HG03439 (cell line): ENCODE measurements around the gene NECAB2.
"Not testable (repeated sequence)": the region's sequence is repeated elsewhere in the genome, so short reads cannot be mapped to it uniquely, and the experiment has no call there.

Source experiments
- ATAC-seq: cut with Tn5 transposase; IDR thresholded peaks from one replicate; pipeline ENCODE4 v1.9.1; 2021; ENCODE audit warnings: mild to moderate bottlenecking, moderate library complexity; ENCODE audit not compliant: unreplicated experiment

NECAB2 gene

DNA sequence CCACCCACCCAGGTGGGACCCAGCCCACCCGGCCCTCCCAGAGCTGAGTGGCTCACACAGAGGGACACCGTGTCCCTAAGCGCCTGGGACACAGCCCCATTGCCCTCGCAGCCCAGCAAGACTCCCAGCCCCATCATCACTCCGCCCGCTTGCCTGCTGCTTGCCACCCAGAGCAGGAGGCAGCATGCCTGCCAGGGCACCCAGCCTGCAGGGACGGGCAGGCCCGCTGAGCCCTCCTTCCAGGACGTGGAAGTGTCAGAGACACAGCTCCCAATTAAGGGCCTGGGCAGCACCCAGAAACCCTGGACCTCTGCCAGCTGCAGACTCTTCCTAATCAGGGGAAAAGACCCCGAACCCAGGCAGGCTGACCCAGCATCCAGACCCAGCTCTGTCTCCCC lies 32.2 kb upstream of the NECAB2 start:
- ATAC-seq: no peak

DNA sequence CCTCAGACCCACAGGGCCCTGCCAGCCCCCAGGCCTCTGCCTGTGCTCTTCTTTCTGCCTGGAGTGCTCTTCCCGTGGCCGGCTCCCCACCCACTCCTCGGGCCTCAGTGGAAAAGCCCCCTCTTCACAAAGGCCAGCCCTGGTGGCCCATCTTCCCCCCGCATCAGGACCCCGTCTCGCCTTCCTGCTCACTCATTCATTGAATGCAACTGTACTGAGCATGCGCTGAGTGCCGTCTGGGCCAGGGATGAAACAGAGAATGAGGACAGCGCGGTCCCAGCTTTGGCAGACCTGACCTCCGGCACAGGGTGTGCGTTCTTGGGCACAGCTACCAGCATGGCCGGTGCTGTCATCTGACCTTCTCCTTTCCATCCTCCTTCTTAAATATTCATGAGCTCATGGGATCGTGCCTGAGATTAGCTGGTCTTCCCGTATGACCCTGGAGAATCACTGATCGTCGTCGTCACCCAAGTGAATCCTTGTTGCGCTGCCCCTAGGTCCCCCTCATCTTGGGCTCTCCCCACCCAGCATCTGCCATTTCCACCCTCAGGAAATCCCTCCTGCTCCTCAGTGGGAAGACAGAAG lies 31.4 kb upstream of the NECAB2 start:
- ATAC-seq: no peak

DNA sequence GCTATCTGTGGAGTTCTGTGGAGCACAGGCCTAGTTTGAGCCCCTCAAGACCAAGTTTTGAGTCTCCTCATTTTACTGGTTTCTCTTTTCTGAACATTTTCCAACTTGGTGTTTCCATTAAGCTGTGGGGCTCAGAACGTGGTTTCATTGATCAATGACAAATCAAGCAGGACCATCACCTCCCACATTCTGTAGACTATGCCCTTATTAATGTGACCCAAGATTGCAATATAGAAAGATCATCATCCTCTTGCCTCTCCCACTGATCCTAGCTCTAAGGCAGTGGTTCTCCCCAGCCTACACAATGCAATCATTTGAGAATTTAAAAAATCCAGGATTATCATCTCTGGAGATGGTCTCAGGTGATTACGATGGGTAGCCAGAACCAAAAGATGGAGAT lies 30.8 kb upstream of the NECAB2 start:
- no peak for ATAC-seq

DNA sequence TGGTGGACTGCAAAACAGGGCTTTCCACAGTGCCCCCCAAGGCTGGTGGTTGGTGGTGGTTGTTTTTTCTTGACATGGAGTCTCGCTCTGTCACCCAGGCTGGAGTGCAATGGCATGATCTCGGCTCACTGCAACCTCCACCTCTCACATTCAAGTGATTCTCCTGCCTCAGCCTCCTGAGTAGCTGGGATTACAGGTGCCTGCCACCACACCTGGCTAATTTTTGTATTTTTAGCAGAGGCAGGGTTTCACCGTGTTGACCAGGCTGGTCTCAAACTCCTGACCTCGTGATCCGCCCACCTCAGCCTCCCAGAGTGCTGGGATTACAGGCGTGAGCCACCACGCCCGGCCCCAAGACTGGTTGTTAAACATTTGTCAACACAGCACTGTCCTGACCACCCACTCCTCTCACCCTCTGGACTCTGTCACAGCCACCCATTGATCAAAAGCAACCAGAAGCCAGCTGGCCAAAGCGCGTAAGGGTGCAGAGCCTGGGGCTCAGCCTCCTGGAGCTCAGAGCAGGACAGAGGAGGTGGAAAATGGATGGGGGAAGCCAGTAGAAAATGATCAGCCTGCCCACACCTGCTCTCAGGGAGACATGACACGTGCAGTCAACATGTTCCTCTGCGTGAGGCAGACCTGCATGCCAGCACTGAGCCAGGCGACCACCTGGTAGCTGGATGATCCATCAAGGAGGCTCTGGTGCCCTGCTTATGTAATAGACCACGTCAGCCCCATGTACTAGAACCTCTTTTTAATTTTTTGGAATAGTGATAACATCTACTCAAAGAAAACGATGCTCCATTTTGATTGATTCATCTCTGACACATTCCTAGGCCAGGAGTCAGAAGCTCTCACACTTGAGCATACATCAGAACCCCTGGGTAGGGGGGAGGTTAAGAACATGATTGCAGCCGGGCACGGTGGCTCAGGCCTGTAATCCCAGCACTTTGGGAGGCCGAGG lies 29.8 kb upstream of the NECAB2 start:
- no peak for ATAC-seq

DNA sequence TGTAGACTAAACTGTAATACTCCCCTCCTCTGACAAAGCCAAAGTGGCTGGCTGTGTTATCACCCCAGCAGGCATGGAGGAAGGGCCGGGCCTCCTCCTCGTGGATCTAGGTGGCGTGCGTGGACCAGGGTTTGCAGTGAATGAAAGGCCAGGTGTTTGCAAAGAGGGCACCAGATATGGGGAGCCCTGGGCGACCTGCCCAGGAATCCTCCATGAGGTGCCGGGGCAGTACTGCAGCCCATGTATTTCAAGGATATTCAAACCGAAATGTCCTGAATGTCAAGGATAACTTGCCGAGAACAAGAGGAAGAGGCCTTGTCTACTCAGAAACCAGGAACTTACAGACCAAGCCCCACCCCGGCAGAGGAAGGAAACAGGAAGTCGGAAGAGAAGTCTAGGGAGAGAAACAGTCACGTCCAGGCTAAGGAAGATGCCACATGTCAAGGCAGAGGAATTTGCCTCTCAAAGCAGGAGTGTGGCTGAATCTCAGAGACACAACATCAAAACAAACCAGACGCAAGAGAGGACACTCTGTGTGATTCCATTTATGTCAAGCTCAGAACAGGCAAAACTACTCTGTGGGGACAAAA lies 28.7 kb upstream of the NECAB2 start:
- ATAC-seq: no peak

DNA sequence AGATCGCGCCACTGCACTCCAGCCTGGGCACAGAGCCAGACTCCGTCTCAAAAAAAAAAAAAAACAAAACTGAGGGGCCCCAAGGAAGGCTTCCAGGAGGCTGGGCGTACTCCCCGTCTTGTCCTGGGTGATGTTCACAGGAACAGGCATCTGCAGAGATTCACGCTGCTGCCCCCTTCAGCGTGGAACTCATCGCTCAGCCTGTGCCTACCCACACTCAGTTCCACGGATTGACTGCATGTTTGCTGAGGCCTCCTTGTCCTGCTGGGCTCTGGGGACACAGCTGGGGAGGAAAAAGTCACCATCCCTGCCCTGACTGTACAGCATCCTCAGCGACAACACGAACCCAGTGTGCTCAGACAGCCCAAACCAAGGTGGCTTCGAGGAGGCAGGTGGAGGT lies 27.9 kb upstream of the NECAB2 start:
- no peak for ATAC-seq

DNA sequence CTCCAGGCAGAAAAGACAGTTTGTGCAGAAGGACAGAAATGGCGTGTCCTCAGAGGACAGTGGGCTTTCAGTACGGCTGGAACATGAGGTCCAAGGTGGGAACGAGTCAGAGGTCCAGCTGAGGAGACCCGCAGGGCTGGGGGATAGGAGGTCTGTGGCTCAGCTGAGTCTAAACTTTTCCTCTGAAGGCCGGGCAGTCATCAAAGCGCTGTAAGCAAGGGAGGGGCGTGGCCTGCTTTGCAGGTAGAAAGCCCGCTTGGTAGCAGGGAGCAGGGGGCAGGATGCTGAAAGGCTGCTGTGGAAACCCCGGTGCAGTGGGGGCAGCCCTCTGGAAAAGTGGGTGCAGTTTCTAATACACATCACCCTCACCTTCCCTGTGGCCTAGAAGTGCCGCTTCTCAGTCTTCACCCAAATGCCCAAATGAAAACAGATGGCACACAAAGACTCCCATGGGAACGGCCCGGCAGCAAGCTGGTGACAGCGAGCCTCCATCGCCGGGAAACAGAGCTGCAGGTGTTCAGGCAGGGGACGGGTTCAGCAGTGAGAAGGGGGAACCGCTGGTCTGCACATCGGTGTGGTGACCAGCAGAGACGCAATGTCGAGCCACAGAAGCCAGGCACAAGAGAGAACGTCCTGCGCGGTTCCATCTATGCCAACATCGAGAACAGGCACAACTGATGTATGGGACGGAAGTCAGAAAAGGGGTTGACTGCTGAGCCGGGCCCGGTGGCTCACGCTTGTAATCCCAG lies 27.2 kb upstream of the NECAB2 start:
- ATAC-seq: no peak

DNA sequence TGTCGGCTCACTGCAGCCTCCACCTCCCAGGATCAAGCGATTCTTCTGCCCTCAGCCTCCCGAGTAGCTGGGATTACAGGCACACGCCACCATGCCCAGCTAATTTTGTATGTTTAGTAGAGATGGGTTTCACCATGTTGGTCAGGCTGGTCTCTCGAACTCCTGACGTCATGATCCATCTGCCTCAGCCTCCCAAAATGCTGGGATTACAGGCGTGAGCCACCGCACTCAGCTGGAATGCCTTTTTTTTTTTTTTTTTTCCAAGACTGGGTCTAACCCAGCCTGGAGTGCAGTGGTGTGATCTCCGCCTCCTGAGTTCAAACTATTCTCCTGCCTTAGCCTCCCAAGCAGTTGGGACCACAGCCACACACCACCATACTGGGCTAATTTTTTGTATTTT lies 26.5 kb upstream of the NECAB2 start:
- ATAC-seq: not testable (repeated sequence)

DNA sequence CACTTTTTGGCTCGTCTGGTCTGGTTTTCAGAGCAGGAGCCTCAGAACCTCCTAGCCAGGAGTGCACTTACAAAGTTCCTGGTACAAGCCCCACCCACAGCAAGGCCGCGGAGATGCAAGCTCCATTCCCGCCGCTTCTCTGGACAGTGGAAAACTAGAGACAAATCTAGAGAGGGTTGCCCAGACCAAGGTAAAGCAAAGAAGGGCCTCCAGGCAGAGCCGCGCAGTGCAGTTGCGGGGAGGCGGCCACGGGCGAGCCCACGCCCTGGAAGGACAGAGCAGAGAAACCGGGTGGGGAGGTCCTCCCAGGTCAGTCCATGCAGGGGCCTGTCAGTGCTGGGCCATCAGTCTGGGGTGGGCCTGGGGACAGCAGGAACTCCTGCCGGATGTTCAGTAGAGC lies 26.0 kb upstream of the NECAB2 start:
- ATAC-seq: no peak

DNA sequence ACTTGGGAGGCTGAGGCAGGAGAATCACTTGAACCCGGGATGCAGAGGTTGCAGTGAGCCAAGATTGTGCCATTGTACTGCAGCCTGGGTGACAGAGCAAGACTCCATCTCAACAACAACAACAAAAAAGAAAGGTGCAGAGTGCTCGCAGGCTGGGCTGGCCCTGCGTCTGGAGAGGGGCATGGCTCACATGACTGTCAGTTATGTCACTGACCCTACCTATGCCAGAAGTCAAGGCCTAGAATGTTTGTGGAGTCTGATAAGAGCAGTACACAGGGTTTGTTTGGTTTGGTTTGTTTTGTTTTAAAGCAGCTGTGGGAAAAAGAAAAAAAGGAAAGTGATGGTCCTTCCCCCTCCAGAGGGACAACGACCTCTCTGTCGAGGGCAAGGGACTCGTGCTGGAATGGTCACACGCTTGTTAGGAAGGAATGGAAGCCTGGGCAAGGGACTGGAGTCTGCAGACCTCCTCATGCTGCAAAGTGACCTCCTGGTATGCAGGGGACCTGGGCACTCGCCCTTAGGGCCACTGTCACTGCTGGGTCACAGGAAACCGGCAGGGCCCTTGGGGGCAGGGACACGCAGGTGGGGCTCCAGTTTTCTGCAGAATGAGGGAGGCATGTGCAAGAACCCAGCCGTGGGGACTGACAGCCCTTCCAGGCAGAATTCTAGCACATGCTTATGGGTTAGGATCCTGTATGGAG lies 25.1 kb upstream of the NECAB2 start:
- no peak for ATAC-seq

DNA sequence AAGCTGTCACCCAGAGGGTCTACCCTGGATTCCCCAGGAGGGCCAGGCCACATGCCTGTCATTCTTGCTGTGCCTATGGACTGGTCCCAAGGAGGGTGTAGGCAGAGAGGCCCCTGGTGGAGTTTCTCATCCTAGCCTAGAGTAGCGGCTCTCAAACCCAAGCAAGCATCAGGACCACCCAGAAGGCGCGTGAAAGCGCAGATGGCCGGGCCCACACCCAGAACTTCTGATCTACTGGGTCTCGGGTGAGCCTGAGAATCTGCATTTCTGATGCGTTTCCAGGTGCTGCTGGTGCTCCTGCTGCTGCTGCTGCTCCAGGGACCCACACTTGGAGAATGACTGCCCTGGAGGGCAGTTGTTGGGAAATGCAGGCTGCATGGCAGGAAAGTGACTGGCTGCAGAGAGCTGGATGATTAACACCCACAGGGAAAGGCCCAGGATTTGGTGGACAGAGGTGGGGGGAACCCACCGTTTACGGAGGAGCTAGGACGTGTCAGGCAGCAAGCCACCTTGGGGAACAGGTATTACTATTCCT lies 24.5 kb upstream of the NECAB2 start:
- no peak for ATAC-seq

DNA sequence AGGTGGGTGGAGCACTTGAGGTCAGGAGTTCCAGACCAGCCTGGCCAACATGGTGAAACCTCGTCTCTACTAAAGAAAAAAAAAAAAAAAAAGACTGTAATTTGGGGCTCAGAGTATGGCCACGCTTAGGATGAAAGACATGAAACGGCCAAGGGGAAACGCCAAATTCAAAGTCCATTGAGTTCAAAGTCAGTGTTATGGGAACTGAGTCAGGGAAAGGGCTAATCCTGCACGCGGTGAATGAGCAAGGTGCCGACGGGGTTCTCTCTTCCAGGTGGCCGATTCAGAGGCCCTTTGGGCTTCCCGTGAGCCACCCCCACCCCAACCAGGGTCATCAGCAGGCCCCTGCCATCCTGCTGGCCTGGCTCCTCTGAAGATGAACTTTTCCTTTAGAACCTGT lies 22.5 kb upstream of the NECAB2 start:
- no peak for ATAC-seq

DNA sequence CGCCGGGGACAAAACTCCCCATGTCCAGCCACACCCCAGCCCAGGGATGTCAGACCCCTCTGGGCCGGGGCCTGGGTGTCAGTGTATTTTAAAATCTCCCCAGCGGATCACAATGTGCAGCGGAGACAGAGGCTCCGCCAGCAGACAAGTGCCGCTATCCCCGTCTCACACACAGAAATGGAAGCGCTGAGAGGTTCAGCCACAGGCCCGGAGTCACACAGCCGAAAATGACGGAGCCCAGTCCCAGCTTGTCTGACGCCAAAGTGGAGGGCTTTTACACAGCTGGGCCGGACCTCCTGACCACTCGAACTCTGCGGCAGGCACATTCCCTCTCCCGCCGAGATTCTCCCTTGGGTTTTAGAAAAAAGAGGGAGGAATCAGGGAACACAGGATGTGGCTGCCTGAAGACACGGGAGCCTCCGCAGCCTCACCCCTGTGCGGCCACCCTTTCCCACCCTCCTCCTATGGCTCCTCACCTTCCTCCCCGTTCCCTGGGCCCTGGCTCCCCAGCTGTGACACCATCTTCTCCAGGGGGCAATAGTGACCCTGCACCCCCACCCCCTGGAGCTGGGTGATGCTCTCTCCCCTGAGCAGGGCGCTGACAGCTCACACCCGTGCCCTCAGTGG lies 21.8 kb upstream of the NECAB2 start:
- ATAC-seq: no peak

DNA sequence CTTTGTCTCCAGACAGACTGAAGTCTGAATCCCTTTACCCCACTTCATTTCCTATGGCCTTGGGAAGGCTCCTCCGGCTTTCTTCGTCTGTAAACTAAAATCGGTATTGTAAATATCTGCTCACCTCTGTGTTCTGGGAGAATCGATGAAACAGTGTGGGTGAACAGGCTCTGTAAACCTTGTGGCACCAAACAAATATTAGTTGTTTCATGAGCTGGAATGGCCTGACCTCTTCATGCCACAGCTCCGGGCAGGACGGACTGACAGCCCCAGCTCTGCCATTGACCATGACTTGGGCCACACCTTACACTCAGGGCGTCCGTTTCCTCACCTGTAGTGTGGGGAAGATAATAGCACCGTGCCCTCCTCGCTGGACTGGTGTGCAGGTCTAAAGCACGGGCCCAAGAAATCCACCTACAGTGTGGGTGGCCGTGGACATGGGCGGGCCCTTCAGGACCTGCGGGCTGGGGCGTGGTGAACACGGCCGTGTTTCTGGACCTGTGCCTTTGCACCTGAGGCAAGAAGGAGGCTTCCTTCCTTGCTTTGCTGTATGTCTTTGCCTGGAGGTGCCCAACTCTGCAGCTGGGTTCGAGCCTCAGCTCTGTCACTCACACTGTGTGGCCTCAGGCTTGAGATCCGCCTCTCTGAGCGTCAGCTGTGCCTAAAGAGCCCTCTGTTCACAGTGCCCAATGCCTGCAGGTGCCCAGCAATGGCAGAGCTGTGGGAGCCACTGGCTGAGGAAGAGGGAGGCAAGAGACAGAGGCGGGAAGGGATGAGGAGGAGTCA lies 21.1 kb upstream of the NECAB2 start:
- no peak for ATAC-seq

DNA sequence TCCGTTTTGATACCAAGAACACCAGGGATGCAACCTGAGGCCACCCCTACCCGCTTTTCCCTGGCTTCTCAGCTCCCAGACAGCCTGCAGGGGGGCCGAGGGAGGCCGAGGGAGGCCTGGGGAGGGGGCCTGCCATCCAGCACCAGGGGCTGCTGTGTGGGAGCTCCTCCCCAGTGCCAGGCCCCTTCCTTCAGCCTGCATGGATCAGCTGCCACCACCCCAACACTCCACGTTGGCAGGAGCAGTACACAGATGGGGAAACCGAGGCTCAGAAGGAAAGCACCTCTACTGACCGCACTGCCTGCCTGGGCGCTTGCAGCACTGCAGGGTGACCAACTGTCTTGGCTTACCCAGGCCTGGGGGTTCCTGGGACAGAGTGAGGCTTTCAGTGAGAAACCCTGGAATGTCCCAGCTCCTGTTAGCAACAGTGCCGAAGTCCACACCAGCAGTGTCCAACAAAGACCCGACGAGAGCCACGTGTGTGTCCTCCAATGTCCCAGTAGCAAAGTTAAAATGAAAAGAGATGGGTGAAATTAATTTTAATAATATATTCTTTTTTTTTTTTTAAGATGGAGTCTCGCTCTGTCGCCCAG lies 20.3 kb upstream of the NECAB2 start:
- ATAC-seq: no peak

DNA sequence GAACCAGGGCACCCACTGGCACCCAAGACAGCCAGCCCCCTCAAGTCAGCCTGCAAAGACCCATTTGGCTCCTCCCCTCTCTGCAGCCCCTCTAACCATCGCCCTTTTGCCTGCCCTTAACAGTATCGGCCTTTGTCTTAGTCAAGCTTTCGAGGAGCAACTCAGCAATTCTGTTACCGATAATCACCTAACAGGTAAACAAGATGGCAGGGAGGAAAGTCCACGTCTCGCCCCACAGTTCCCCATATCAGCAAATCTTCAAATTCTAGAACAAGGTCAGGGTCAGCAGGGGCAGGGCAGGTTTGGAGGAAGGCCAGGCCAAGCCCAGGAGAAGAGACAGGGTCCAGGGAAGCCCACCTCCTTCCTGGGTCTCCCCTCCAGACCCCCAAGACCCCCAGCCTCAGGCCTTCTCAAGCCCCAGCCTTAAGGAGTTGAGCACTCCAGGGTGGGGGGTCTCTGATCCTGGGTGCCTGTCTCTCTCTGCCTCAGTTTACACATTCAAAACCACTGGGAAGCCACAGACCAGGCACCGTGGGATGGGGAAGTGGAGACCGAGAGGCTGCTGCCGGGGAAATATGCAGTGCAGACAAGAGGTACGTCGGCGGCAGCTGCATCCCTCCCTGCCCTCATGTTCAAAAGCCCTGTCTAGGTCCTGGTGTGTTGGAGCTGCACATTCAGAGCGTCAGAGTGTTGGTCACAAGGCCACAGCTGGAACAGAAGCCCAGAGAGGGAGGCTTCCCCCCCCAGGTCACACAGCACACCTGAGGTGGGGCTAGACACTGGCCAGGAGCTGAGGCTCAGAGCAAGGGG lies 18.9 kb upstream of the NECAB2 start:
- no peak for ATAC-seq

DNA sequence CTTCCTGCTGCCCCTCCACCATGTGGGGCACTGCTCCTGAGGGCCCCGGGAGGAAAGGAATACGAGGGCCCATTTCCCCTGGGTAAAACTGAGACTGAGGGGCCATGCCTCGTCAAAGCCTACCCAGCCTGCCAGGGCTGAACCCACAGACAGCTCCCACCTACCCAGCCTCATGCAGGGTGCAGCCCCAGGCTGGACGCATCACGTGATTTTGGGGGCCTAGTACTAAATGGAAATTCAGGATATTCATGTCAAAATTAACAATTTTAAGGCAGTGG lies 18.4 kb upstream of the NECAB2 start:
- ATAC-seq: no peak

DNA sequence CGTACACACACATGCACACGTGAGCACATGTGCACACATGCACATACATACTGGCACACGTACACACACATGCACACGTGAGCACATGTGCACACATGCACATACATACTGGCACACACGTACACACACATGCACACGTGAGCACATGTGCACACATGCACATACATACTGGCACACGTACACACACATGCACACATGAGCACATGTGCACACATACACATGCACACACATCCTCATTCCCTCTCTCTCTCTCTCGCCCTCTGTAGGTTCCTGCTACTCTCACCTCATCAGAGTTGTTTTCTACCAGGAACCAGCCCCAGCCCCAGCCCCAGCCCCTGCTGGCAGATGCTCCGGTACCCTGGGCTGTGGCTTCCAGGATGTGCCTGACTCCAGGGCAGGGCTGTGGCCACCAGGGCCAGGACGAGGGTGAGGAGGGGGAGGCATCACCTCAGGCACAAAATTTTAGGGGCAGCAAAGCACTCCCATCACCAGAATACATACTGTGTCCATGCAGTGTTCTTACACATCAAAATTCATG lies 17.1 kb upstream of the NECAB2 start:
- not testable (repeated sequence) for ATAC-seq
